SK-N-MC (cell line): Measurements from ENCODE around the gene CDK5R1.

Experiments used
- DNase-seq: peaks from one replicate; pipeline ENCODE4 v3.0.0-alpha.2; 2011; ENCODE audit warnings: low read depth, low spot score
- H3K27ac ChIP-seq: fragments of 200-600 bp; sonication (generic); 2 replicates; pipeline ENCODE4 v1.5.1; 2016; ENCODE audit warnings: mixed run types
- H3K36me3 ChIP-seq: fragments of 200-600 bp; sonication (generic); 2 replicates; pipeline ENCODE4 v1.6.1; 2017; ENCODE audit warnings: antibody characterized with exemption, low read length, mixed read lengths; ENCODE audit not compliant: insufficient read depth
- H3K4me3 ChIP-seq: fragments of 200-600 bp; sonication (generic); 2 replicates; pipeline ENCODE4 v1.5.1; 2016
- H3K9ac ChIP-seq: fragments of 200-600 bp; sonication (generic); 2 replicates; pipeline ENCODE4 v1.8.0; 2017; ENCODE audit warnings: mixed run types, mixed read lengths; ENCODE audit not compliant: insufficient read length
- H3K9me3 ChIP-seq: fragments of 200-600 bp; sonication (generic); 2 replicates; pipeline ENCODE4 v1.6.1; 2017; ENCODE audit warnings: low read depth, mild to moderate bottlenecking, antibody characterized with exemption, low read length, moderate library complexity, mixed read lengths
- EZH2 ChIP-seq: fragments of 200-600 bp; sonication (generic); IDR thresholded peaks from one replicate; pipeline ENCODE4 v1.6.1; 2017; ENCODE audit warnings: antibody characterized with exemption
- FOXP2 ChIP-seq: optimal IDR thresholded peaks from 2 replicates; pipeline ENCODE3; 2011; ENCODE audit warnings: mild to moderate bottlenecking, moderate library complexity; ENCODE audit not compliant: insufficient read depth; ENCODE audit errors: extremely low read length, control extremely low read depth
- POLR2AphosphoS5 ChIP-seq: IDR thresholded peaks from 2 replicates; pipeline ENCODE4 v1.6.1; 2012; ENCODE audit warnings: mild to moderate bottlenecking, low read depth, low read length, borderline replicate concordance

The CDK5R1 gene

GRCh38 chr17:32464374-32464773 is 22.4 kb upstream of the CDK5R1 start:
- Histone ChIP-seq H3K9ac (no peak overlapping the region), H3K9me3 (no peaks in the 10 kb centered on the region), H3K36me3 (peaks cover 91% of the 10 kb centered on the region), H3K4me3 (no peak overlapping the region), H3K27ac (no peak overlapping the region)
- no peak for DNase-seq
- TF ChIP-seq EZH2 (no peak), FOXP2 (no peak), POLR2AphosphoS5 (no peak)

- Histone ChIP-seq H3K4me3 (no peak overlapping the region), H3K9ac (no peak overlapping the region), H3K36me3 (peaks cover 88% of the 10 kb centered on the region), H3K9me3 (no peaks in the 10 kb centered on the region), H3K27ac (no peak overlapping the region)
- TF ChIP-seq POLR2AphosphoS5 (no peak), EZH2 (no peak), FOXP2 (no peak)
- no peak for DNase-seq
Observed at GRCh38 chr17:32467949-32468348, 18.8 kb upstream of the CDK5R1 start.

DNA sequence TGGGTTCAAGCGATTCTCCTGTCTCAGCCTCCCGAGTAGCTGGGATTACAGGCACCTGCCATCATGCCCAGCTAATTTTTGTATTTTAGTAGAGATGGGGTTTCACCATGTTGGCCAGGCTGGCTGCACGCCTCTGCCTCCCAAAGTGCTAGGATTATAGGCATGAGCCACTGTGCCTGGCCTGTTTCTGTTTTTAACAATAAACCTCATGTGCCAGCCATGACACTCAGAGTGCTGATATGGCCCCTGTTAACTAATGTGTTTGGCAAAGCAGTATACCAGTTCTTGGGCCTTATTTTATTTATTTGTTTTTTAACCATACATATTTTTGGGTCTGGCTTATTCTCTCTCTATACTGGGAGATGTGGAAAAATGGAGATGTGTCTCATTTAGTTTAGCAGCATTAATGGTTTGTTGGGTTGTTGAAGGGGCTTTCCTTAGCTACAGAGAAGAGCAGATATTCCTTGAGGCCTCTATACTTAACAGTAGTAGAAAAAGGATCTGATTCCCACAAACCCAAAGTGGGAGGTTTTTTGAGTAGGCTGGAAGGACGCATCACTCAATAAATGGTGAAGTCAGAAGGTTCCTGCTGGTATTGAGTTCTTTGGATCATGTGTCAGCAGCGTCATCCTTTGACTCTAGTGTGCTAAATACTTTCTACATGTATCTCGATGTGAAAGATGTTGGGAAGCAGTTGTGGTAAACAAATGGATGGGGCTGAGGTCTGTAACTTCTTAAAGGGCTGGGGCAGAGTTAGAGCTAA is 16.2 kb upstream of the CDK5R1 start:
- H3K9ac ChIP-seq, result no peak overlapping the region
- no peaks in the 10 kb centered on the region for H3K9me3 ChIP-seq
- peaks cover 91% of the 10 kb centered on the region for H3K36me3 ChIP-seq
- no peak for DNase-seq
- TF ChIP-seq EZH2, result no peak
- H3K4me3 ChIP-seq, result no peak overlapping the region
- H3K27ac ChIP-seq, result no peak overlapping the region

GRCh38 chr17:32471652-32472051 is 15.1 kb upstream of the CDK5R1 start:
- TF ChIP-seq FOXP2, result no peak
- TF ChIP-seq EZH2, result no peak
- no peak for TF ChIP-seq POLR2AphosphoS5
- no peaks in the 10 kb centered on the region for H3K9me3 ChIP-seq
- peaks cover 93% of the 10 kb centered on the region for H3K36me3 ChIP-seq
- H3K9ac ChIP-seq, result no peak overlapping the region
- H3K27ac ChIP-seq, result no peak overlapping the region
- no peak overlapping the region for H3K4me3 ChIP-seq
- no peak for DNase-seq

DNA sequence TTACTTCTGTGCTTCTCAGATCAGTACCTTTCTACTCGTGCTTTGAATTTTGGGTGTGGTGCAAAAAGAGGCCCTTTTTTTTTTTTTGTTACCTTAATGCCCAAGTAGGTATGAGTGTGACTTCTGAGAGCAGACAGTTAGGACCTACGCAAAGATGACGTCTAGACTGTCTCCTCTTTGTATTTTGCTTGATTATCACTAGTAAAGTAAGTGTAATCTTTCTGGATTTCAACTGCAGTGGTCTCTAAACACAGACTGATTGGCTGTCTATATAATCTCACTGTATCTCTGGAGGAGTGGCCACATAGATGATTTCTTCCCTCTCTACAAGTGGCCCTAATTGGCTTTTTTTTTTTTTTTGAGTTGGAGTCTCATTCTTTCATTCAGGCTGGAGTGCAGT is 11.5 kb upstream of the CDK5R1 start:
- DNase-seq, result no peak
- no peak overlapping the region for H3K9ac ChIP-seq
- peaks cover 93% of the 10 kb centered on the region for H3K36me3 ChIP-seq
- TF ChIP-seq EZH2, result no peak
- TF ChIP-seq FOXP2, result no peak
- TF ChIP-seq POLR2AphosphoS5, result no peak
- no peak overlapping the region for H3K27ac ChIP-seq
- H3K4me3 ChIP-seq, result no peak overlapping the region
- H3K9me3 ChIP-seq, result no peaks in the 10 kb centered on the region

DNA sequence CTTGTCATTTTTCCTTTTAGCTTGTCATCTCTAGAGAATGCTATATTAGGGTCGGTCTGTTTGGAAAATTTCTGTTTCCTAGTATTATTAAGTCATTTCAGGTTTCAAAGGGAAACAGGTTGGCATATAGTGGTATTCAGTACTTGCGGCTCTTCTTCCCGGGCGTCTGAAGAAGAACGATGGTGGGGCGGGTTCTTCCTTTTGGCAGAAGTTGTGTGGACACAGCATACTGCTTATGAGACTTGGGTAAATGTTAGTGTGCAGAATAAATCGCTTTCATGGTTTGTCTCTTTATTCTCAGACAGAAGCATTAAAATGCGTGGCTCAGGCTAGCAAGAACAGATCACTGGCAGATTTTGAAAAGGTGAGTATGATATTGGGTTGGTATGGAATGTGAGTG is 9.6 kb upstream of the CDK5R1 start:
- no peak for TF ChIP-seq FOXP2
- TF ChIP-seq EZH2, result no peak
- no peak for TF ChIP-seq POLR2AphosphoS5
- H3K9ac ChIP-seq, result no peak overlapping the region
- peak overlapping the region; percentile 17; the same call in 1 of the 2 replicates for H3K27ac ChIP-seq
- DNase-seq, result no peak
- H3K36me3 ChIP-seq, result peaks cover 92% of the 10 kb centered on the region
- no peak overlapping the region for H3K4me3 ChIP-seq
- H3K9me3 ChIP-seq, result no peaks in the 10 kb centered on the region

- Histone ChIP-seq H3K9ac (no peak overlapping the region), H3K4me3 (no peak overlapping the region), H3K9me3 (no peaks in the 10 kb centered on the region), H3K27ac (no peak overlapping the region), H3K36me3 (peaks cover 85% of the 10 kb centered on the region)
- TF ChIP-seq POLR2AphosphoS5 (no peak), FOXP2 (no peak), EZH2 (no peak)
- DNase-seq, result no peak
Observed at GRCh38 chr17:32479074-32479617, 7.6 kb upstream of the CDK5R1 start.

DNA sequence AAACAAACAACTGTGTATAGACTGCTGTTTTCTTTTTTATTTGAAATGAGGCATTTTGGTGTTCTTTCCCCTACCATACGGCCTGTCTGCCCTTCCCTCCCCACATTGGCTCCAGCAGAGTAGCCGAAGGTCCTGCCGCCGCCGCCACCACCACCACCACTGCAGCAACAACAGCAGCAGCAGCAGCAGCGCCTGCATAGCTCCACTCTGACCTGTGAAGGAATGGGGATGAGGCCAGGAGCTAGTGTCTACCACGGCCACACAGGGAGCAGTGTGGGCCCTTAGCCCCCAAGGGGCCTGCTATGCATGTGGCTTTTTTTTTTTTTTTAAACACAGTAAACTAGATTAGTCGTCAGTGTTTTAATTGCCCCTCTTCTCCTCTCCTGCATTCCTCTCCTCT is 5.6 kb upstream of the CDK5R1 start:
- H3K4me3 ChIP-seq, result no peak overlapping the region
- no peak overlapping the region for H3K9ac ChIP-seq
- peak overlapping the region; percentile 78 for H3K27ac ChIP-seq
- no peaks in the 10 kb centered on the region for H3K9me3 ChIP-seq
- peaks cover 64% of the 10 kb centered on the region for H3K36me3 ChIP-seq
- no peak for DNase-seq
- TF ChIP-seq POLR2AphosphoS5 (no peak), FOXP2 (no peak), EZH2 (no peak)

DNA sequence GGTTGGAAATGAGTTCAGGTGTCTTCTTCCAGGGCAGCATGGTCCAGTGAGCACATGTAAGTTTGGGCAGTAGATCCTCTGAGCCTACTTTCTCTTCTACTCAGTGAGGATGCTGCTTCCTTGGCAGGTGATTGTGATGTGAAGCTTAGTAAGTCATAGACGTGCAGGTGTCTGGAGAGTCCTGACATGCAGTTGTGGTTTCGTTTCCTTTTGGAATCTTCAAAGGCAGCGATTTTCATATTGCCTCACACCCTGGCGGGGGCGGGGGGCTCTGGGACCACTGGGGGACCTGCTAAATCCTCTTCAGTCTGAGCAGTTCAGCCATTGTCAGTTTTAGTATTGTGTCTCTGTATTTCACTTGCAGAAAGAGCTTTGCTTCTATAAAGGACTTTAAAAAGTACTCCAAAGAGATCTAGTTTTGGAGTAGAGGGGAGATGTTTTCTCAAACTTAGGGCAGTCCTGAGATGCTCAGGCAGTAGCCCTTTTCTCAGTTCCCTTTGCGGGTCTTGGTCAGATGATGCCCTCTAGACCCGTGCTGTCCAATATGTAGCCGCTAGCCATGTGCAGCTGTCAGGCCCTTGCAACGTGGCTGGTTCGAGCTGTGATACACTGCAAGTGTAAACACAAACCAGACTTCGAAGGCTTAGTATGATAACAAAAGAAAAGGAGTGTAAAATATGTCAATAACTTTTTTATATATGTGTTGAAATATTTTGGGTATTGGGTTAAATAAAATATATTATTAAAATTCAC is 4.0 kb upstream of the CDK5R1 start:
- no peak for DNase-seq
- Histone ChIP-seq H3K4me3 (no peak overlapping the region), H3K9me3 (no peaks in the 10 kb centered on the region), H3K27ac (peak overlapping the region; percentile 78), H3K9ac (no peak overlapping the region), H3K36me3 (peaks cover 51% of the 10 kb centered on the region)
- TF ChIP-seq FOXP2, result no peak
- no peak for TF ChIP-seq POLR2AphosphoS5
- TF ChIP-seq EZH2, result no peak
